A549 (cell line): ENCODE data around the gene ZNF892. TPM values are rescaled to one million over a fixed set of nuclear protein-coding genes. Genes with fewer than 3 reads are reported as not detected.

Source experiments
- ATAC-seq, 2 experiments: fragments of 200-7000 bp in 1 of 2; fragments of >200 bp in 1 of 2; cut with Nextera tagmentation in 1 of 2; cut with Tn5 transposase in 1 of 2; 3 replicates each; pipeline versions ENCODE4 v1.8.0 to v1.9.1; 2018 to 2020; ENCODE audit warnings: mild to moderate bottlenecking in 1 of 2, moderate library complexity in 1 of 2
- CTCF ChIA-PET: fragments of 300-600 bp; sonication (Branson Sonifier 250); formaldehyde crosslinking; extraction: SDS; loops from one replicate; lab custom pipeline; 2021; ENCODE audit warnings: antibody characterized with exemption, inconsistent platforms; lab: Yijun Ruan, JAX
- POLR2A ChIA-PET: fragments of 350-600 bp; formaldehyde crosslinking; extraction: SDS; loops from one replicate; lab custom pipeline; 2021; ENCODE audit warnings: antibody characterized with exemption, inconsistent platforms; lab: Yijun Ruan, JAX
- DNase-seq, 2 experiments: peaks; one replicate each; pipeline versions ENCODE4 v3.0.0 to v3.0.0-alpha.2; 2011 to 2016; ENCODE audit warnings: low read depth in 1 of 2, low spot score in 1 of 2
- FAIRE-seq: peaks from 2 replicates; lab custom pipeline; 2011; peaks lifted over from hg19 to GRCh38; lab: Jason Lieb, UNC
- H3K27ac ChIP-seq, 2 experiments: fragments of >200 bp; sonication (Bioruptor Twin); formaldehyde crosslinking; 3 replicates each; pipeline ENCODE4 v1.5.1; 2016 to 2017
- H3K4me1 ChIP-seq: fragments of >200 bp; sonication (Bioruptor Twin); formaldehyde crosslinking; 3 replicates; pipeline ENCODE4 v1.6.1; 2016
- H3K4me2 ChIP-seq: fragments of >200 bp; sonication (Bioruptor Twin); formaldehyde crosslinking; 3 replicates; pipeline ENCODE4 v1.6.1; 2016
- H3K4me3 ChIP-seq: fragments of >200 bp; sonication (Bioruptor Twin); formaldehyde crosslinking; 3 replicates; pipeline ENCODE4 v1.5.1; 2016
- H3K9me3 ChIP-seq: fragments of >200 bp; sonication (Bioruptor Twin); formaldehyde crosslinking; 3 replicates; pipeline ENCODE4 v1.6.1; 2016
- ATOH8 ChIP-seq: fragments of 250-450 bp; sonication (Bioruptor Pico); IDR thresholded peaks from 2 replicates; pipeline ENCODE4 v1.5.0; 2020; ENCODE audit warnings: low read depth, mild to moderate bottlenecking, moderate library complexity
- BHLHE40 ChIP-seq: IDR thresholded peaks from 2 replicates; pipeline ENCODE4 v1.6.1; 2012; ENCODE audit warnings: low read depth, low read length, inconsistent platforms
- CBX2 ChIP-seq: fragments of 200-600 bp; sonication (generic); IDR thresholded peaks from 2 replicates; pipeline ENCODE4 v1.6.1; 2016; ENCODE audit warnings: low read depth, mild to moderate bottlenecking, borderline replicate concordance
- CBX8 ChIP-seq: fragments of 200-600 bp; sonication (generic); IDR thresholded peaks from 2 replicates; pipeline ENCODE4 v1.6.1; 2016
- E2F6 ChIP-seq: IDR thresholded peaks from 2 replicates; pipeline ENCODE4 v1.6.1; 2012; ENCODE audit warnings: low read depth, borderline replicate concordance
- EP300 ChIP-seq, 2 experiments: fragments of >200 bp; sonication (Bioruptor Twin); formaldehyde crosslinking; IDR thresholded peaks; 2 replicates in 1 of 2; 3 replicates in 1 of 2; pipeline ENCODE4 v1.6.1; 2016 to 2017
- ESRRA ChIP-seq: fragments of 150-350 bp; IDR thresholded peaks from 2 replicates; pipeline ENCODE4 v1.6.1; 2014; ENCODE audit warnings: mild to moderate bottlenecking, low read length, borderline replicate concordance
- FOSB ChIP-seq: fragments of 250-450 bp; sonication (Bioruptor Pico); IDR thresholded peaks from 2 replicates; pipeline ENCODE4 v1.5.0; 2020; ENCODE audit warnings: mild to moderate bottlenecking, moderate library complexity
- FOSL2 ChIP-seq, 2 experiments: fragments of 450-650 bp in 1 of 2; fragments of >200 bp in 1 of 2; sonication (Bioruptor Twin) in 1 of 2; formaldehyde crosslinking; IDR thresholded peaks; 2 replicates each; pipeline versions ENCODE4 v1.5.0 to v1.6.1; 2016 to 2020; ENCODE audit warnings: mild to moderate bottlenecking in 1 of 2, moderate library complexity in 1 of 2
- KDM5A ChIP-seq: fragments of 200-600 bp; sonication (generic); IDR thresholded peaks from 2 replicates; pipeline ENCODE4 v1.6.1; 2016; ENCODE audit warnings: antibody characterized with exemption, mild to moderate bottlenecking
- MAFK ChIP-seq: fragments of 450-650 bp; IDR thresholded peaks from 2 replicates; pipeline ENCODE4 v1.6.1; 2014; ENCODE audit not compliant: partially characterized antibody
- NFE2L2 ChIP-seq: fragments of 150-350 bp; conservative IDR thresholded peaks from 2 replicates; pipeline ENCODE4 v1.6.1; 2014; ENCODE audit warnings: low read length
- NPAS2 ChIP-seq: fragments of 250-450 bp; sonication (Bioruptor Pico); IDR thresholded peaks from 2 replicates; pipeline ENCODE4 v1.8.0; 2022; ENCODE audit warnings: mild to moderate bottlenecking, moderate library complexity, borderline replicate concordance
- PHF8 ChIP-seq: fragments of 200-600 bp; sonication (generic); IDR thresholded peaks from 2 replicates; pipeline ENCODE4 v1.6.1; 2016; ENCODE audit warnings: low read depth, mild to moderate bottlenecking, antibody characterized with exemption, moderate library complexity, borderline replicate concordance
- RAD21 ChIP-seq, 2 experiments: fragments of >200 bp in 1 of 2; sonication (Bioruptor Twin) in 1 of 2; formaldehyde crosslinking in 1 of 2; IDR thresholded peaks in 1 of 2; conservative IDR thresholded peaks in 1 of 2; 2 replicates in 1 of 2; 3 replicates in 1 of 2; pipeline ENCODE4 v1.6.1; 2012 to 2018; ENCODE audit warnings: inconsistent platforms in 1 of 2
- RCOR1 ChIP-seq: fragments of 150-350 bp; IDR thresholded peaks from 2 replicates; pipeline ENCODE4 v1.6.1; 2014; ENCODE audit warnings: antibody characterized with exemption, low read length, low read depth
- RFX5 ChIP-seq: fragments of 450-650 bp; IDR thresholded peaks from 2 replicates; pipeline ENCODE4 v1.7.1; 2014; ENCODE audit warnings: antibody characterized with exemption, mild to moderate bottlenecking, moderate library complexity
- TFCP2L1 ChIP-seq: fragments of 250-450 bp; sonication (Bioruptor Pico); IDR thresholded peaks from 2 replicates; pipeline ENCODE4 v1.5.0; 2021; ENCODE audit warnings: mild to moderate bottlenecking
- USF2 ChIP-seq: fragments of 450-650 bp; IDR thresholded peaks from 2 replicates; pipeline ENCODE4 v1.6.1; 2014; ENCODE audit warnings: antibody characterized with exemption
- ZFP36 ChIP-seq: fragments of 450-650 bp; IDR thresholded peaks from 2 replicates; pipeline ENCODE4 v1.6.1; 2014; ENCODE audit warnings: borderline replicate concordance; ENCODE audit not compliant: partially characterized antibody
- WGBS: methylation state at CpG from one replicate; pipeline ENCODE4 v1.1.6; 2017; ENCODE audit errors: missing lambda C conversion rate; 5-methylcytosine and 5-hydroxymethylcytosine counted together
- polyA plus RNA-seq, 4 experiments: library from polyadenylated mRNA; depleted of rRNA in 3 of 4; stranded (reverse); fragments of >200 nt; fragmentation: RNase III in 1 of 4; extraction: RNeasy Plus Mini Kit Qiagen cat#74134 plus additional on column Dnase treatment in 1 of 4; gene quantifications; 2 replicates in 3 of 4; 3 replicates in 1 of 4; pipeline ENCODE4 v1.2.3, GENCODE V29; 2011 to 2017

The ZNF892 gene
- polyA plus RNA-seq, 2 of the 4 experiments (the other 2 are of a cell fraction) = 0.72 to 1.8 TPM

- H3K4me1 ChIP-seq = no peaks in the 10 kb centered on the region
- peaks cover 72% of the 10 kb centered on the region for H3K9me3 ChIP-seq
- DNase-seq (no peak), FAIRE-seq (no peak), ATAC-seq (no peak)
- no peak overlapping the region for H3K4me3 ChIP-seq
- POLR2A ChIA-PET = no interaction called here
- H3K27ac ChIP-seq = no peak overlapping the region
- WGBS = 67% methylated on average over 7 of the region's 7 CpGs
- CTCF ChIA-PET = no interaction called here
- no peak overlapping the region for H3K4me2 ChIP-seq
- no peak for TF ChIP-seq ESRRA
- no peak for TF ChIP-seq TFCP2L1
- TF ChIP-seq, all 56 proteins: peak for 0
Observed at GRCh38 chr2:95171902-95172301, 35.4 kb upstream of the ZNF892 start.

GRCh38 chr2:95174031-95174542, 33.2 kb upstream of the ZNF892 start:
- FAIRE-seq (no peak), ATAC-seq (no peak), DNase-seq (no peak)
- no peak for TF ChIP-seq FOSL2 (IDR thresholded peaks at IDR 0.05)
- TF ChIP-seq FOSL2 (CRISPR knock-in tag; IDR thresholded peaks at IDR 0.05) = peak; percentile 30; the same call in 1 of the 2 replicates
- TF ChIP-seq FOSB (CRISPR knock-in tag) = no peak
- Histone ChIP-seq H3K4me3 (no peak overlapping the region), H3K4me1 (no peaks in the 10 kb centered on the region), H3K9me3 (peaks cover 74% of the 10 kb centered on the region), H3K27ac (no peak overlapping the region), H3K4me2 (no peak overlapping the region)
- ChIA-PET POLR2A (no interaction called here), CTCF (interaction anchor here (1.0 kb wide), 2 partner anchors 19 to 32 kb away, joined by 3 read pairs; no protein-coding TSS in a partner anchor)
- 61% methylated on average over 2 of the region's 2 CpGs for WGBS

- ChIA-PET POLR2A (no interaction called here), CTCF (no interaction called here)
- no peak for TF ChIP-seq BHLHE40
- no peak for TF ChIP-seq RAD21 (conservative IDR thresholded peaks at IDR 0.05 in 1 of 2, IDR thresholded peaks at IDR 0.05 in 1 of 2)
- no peak for TF ChIP-seq EP300 (IDR thresholded peaks at IDR 0.05)
- TF ChIP-seq PHF8 = no peak
- TF ChIP-seq CBX8 = no peak
- no peak for TF ChIP-seq ATOH8 (CRISPR knock-in tag)
- TF ChIP-seq CBX2 = no peak
- TF ChIP-seq RCOR1 = no peak
- no peak for TF ChIP-seq ZFP36
- no peak for TF ChIP-seq KDM5A
- TF ChIP-seq E2F6 = no peak
- TF ChIP-seq NFE2L2 = no peak
- TF ChIP-seq MAFK = no peak
- TF ChIP-seq NPAS2 (CRISPR knock-in tag) = no peak
- no peak for TF ChIP-seq RFX5
- TF ChIP-seq ESRRA = no peak
- TF ChIP-seq USF2 = no peak
- no peak overlapping the region for H3K27ac ChIP-seq
- H3K9me3 ChIP-seq = peaks cover 88% of the 10 kb centered on the region
- H3K4me3 ChIP-seq = no peak overlapping the region
- no peak overlapping the region for H3K4me2 ChIP-seq
- no peaks in the 10 kb centered on the region for H3K4me1 ChIP-seq
- no peak for ATAC-seq
- 83% methylated on average over 7 of the region's 7 CpGs for WGBS
- DNase-seq = no peak
- no peak for FAIRE-seq
Observed at GRCh38 chr2:95179451-95179850, 27.9 kb upstream of the ZNF892 start.
